Ovary (tissue), 9 donors: ENCODE results near the gene HELB. TPM values are rescaled to one million over a fixed set of nuclear protein-coding genes. Genes with fewer than 3 reads are reported as not detected.
"Not testable (repeated sequence)": the region's sequence is repeated elsewhere in the genome, so short reads cannot be mapped to it uniquely, and the experiment has no call there.

Experiments
- DNase-seq, 5 donors: peaks; one replicate each; pipeline ENCODE4 v3.0.0-alpha.2; 2019 to 2020
- H3K27ac ChIP-seq, 2 donors: fragments of 200-600 bp; one replicate each; pipeline versions ENCODE4 v1.5.1 to v1.8.0; 2019 to 2022
- H3K27me3 ChIP-seq: fragments of 200-600 bp; one replicate; pipeline ENCODE4 v1.8.0; 2022
- H3K36me3 ChIP-seq: fragments of 200-600 bp; sonication (generic); one replicate; pipeline ENCODE4 v1.5.1; 2019
- H3K4me1 ChIP-seq: one replicate; pipeline ENCODE4 v1.8.1; 2013; ENCODE audit warnings: mild to moderate bottlenecking, moderate library complexity; ENCODE audit not compliant: insufficient read depth
- H3K4me3 ChIP-seq: fragments of 200-600 bp; sonication (generic); one replicate; pipeline ENCODE4 v1.5.1; 2017
- H3K9me3 ChIP-seq, 2 donors: fragments of 200-600 bp in 1 of 2; sonication (generic) in 1 of 2; one replicate each; pipeline versions ENCODE4 v1.5.1 to v1.8.1; 2013 to 2019; ENCODE audit warnings: mild to moderate bottlenecking in 1 of 2, moderate library complexity in 1 of 2
- EP300 ChIP-seq: sonication (generic); formaldehyde crosslinking; IDR thresholded peaks from one replicate; pipeline ENCODE4 v1.6.1; 2017; ENCODE audit warnings: antibody characterized with exemption
- POLR2A ChIP-seq: fragments of 450-650 bp; IDR thresholded peaks from one replicate; pipeline ENCODE4 v1.6.1; 2017; ENCODE audit warnings: antibody characterized with exemption, mild to moderate bottlenecking, moderate library complexity
- WGBS, 3 donors: extraction: QIAGEN DNeasy Blood & Tissue Kit in 1 of 3; methylation state at CpG; one replicate each; pipeline versions ENCODE4 v1.1.5 to v1.1.7; 2013 to 2017; 5-methylcytosine and 5-hydroxymethylcytosine counted together
- intact Hi-C, 4 donors: fragments of 100-400 bp; cut with DNase I; formaldehyde crosslinking; loops; one replicate each; pipeline versions ENCODE4 v1.11.0 to v1.15.1; 2022 to 2023
- polyA plus RNA-seq, 2 donors: library from polyadenylated mRNA; stranded (reverse); fragments of 200-250 nt in 1 of 2; fragments of 350-450 nt in 1 of 2; fragmentation: Illumina TruSeq in 1 of 2; extraction: RNeasy Lipid Tissue Mini Kit (QIAGEN cat#74804) in 1 of 2; gene quantifications; one replicate each; pipeline ENCODE4 v1.2.3, GENCODE V29; 2013 to 2014
- total RNA-seq, 7 donors: library from RNA; depleted of rRNA in 2 of 7; stranded (reverse); fragments of >200 nt in 2 of 7; fragmentation: NEBNext Ultra II Directional in 3 of 7; extraction: Animal tissue kit (Norgen Biotek cat#: 25700) in 3 of 7; gene quantifications; one replicate each; pipeline versions ENCODE4 v1.1.0 to v1.2.4, GENCODE V29; 2016 to 2023
- TF ChIP-seq, protein P1 (sequence below), 3 donors: fragments of 450-650 bp in 2 of 3; fragments of 200-600 bp in 1 of 3; IDR thresholded peaks; one replicate each; pipeline versions ENCODE4 v1.5.1 to v1.8.0; 2016 to 2022; ENCODE audit warnings: antibody characterized with exemption in 3 of 3, mild to moderate bottlenecking in 1 of 3
- donor health status: DM: no; HTN: no; CAD: no; lungs with moderate emphysema.
- donor health status: DM: no; HTN: no; CAD: no.
- donor health status: Bipolar disorder and iron deficiency.
- donor health status: DM: yes; HTN: yes; CAD: no.
- donor health status: DM: no; HTN: no; CAD: no.
- donor health status: DM: yes; HTN: yes; CAD: no.

HELB gene
- total and polyA plus RNA-seq, 9 donors: 1.1 to 6.7 (median 3.7) TPM

DNA sequence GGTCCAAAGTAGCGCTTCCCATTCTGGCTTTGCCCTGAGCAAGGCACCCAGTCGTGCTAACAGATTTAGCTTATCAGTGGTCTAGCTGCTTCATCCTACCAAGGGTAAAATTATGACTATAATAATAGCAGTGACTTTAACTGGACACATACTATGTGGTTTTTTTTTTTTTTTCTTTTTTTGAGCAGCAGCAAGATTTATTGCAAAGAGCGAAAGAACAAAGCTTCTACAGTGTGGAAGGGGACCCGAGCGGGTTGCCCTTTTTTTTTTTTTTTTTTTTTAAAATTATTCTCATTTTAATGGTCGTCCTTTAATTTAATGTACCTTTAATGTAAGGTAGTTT, 505 bp downstream of the HELB start:
- peaks cover 5% of the 10 kb centered on the region for H3K4me1 ChIP-seq
- H3K9me3 ChIP-seq: no peaks in the 10 kb centered on the region
- H3K27ac ChIP-seq: peak overlapping the region in 1 of 2 donors; percentile 70
- H3K27me3 ChIP-seq: no peaks in the 10 kb centered on the region
- intact Hi-C loops: no loop called here
- 6 to 13% (median 11%) methylated on average over 6 of the region's 6 CpGs for WGBS, 3 donors
- no peaks in the 10 kb centered on the region for H3K36me3 ChIP-seq
- H3K4me3 ChIP-seq: peak overlapping the region; percentile 73
- TF ChIP-seq POLR2A (no peak), EP300 (no peak)
- TF ChIP-seq, protein P1, sequence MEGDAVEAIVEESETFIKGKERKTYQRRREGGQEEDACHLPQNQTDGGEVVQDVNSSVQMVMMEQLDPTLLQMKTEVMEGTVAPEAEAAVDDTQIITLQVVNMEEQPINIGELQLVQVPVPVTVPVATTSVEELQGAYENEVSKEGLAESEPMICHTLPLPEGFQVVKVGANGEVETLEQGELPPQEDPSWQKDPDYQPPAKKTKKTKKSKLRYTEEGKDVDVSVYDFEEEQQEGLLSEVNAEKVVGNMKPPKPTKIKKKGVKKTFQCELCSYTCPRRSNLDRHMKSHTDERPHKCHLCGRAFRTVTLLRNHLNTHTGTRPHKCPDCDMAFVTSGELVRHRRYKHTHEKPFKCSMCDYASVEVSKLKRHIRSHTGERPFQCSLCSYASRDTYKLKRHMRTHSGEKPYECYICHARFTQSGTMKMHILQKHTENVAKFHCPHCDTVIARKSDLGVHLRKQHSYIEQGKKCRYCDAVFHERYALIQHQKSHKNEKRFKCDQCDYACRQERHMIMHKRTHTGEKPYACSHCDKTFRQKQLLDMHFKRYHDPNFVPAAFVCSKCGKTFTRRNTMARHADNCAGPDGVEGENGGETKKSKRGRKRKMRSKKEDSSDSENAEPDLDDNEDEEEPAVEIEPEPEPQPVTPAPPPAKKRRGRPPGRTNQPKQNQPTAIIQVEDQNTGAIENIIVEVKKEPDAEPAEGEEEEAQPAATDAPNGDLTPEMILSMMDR (IDR thresholded peaks at IDR 0.05): no peak
- no peak for DNase-seq

DNA sequence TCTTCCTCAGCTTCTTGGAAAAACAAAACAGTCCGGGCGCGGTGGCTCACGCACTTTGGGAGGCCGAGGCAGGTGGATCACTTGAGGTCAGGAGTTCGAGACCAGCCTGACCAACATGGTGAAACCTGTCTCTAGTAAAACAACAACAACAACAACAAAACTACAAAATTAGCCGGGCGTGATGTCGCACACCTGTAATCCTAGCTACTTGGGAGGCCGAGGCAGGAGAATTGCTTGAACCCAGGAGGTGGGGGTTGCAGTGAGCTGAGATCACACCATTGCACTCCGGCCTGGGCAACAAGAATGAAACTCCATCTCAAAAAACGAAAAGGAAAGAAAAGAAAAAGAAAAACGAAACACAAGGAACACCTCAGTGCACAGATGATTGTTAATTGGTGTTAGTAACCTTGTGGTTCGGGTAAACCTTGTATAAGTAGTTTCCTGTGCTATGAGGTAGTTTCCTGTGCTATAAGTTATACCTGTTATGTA, 1.1 kb downstream of the HELB start:
- H3K36me3 ChIP-seq, H3K27ac ChIP-seq, H3K27me3 ChIP-seq, H3K9me3 ChIP-seq, intact Hi-C loops, H3K4me1 ChIP-seq: not testable (repeated sequence)
- DNase-seq: peak in 3 of 5 donors; percentile 31 to 35 (median 33)
- peak overlapping the region; percentile 73 for H3K4me3 ChIP-seq
- WGBS, 3 donors: 81 to 88% (median 82%) methylated on average over 14 of the region's 14 CpGs

DNA sequence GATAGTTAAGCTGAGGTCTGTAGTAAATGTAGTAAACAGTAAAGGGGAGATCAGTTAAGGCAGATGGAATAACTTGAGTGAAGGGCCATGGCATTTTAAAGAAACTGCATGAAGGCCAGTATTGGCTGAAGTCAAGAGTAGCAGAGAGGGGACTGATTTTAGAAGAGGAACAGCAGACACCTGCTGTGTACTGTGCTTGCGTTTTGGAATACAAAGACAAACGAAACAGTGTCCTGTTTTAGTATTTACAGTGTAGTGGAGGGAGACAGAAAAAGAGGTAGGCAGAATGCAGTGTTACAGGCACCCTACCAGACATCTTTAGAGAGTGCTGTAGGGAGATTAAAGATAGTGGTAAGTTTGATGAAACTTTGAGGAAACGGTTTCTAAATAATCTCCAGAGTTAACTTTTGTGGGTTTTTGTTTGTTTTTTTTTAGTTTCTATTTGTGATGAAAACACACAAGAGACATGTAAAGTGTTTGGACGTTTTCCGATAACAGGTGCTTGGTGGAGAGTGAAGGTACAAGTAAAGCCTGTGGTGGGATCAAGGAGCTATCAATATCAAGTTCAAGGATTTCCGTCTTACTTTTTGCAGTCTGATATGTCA, 2.1 kb downstream of the HELB start:
- 62 to 71% (median 66%) methylated on average over 6 of the region's 6 CpGs for WGBS, 3 donors
- TF ChIP-seq, protein P1 (IDR thresholded peaks at IDR 0.05): no peak
- TF ChIP-seq POLR2A (no peak), EP300 (no peak)
- intact Hi-C loops: no loop called here
- Histone ChIP-seq H3K9me3 (no peaks in the 10 kb centered on the region), H3K36me3 (no peaks in the 10 kb centered on the region), H3K27me3 (no peaks in the 10 kb centered on the region), H3K27ac (no peak overlapping the region), H3K4me1 (peaks cover 5% of the 10 kb centered on the region), H3K4me3 (no peak overlapping the region)
- DNase-seq: no peak

DNA sequence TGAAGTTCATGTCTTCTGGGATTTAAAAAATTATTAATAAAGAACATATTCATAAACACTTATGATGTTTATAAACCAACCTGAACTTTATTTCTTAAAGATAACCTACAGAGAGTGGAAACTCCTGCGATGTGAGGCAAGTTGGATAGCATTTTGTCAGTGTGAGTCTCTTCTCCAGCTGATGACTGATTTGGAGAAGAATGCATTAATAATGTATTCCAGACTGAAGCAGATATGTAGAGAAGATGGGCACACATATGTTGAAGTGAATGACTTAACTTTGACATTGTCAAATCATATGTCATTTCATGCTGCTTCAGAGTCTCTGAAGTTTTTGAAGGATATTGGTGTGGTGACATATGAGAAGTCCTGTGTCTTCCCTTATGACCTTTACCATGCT, 7.3 kb downstream of the HELB start:
- Histone ChIP-seq H3K27ac (no peak overlapping the region), H3K27me3 (no peaks in the 10 kb centered on the region), H3K4me3 (no peak overlapping the region), H3K4me1 (no peaks in the 10 kb centered on the region), H3K36me3 (no peaks in the 10 kb centered on the region), H3K9me3 (no peaks in the 10 kb centered on the region)
- no peak for DNase-seq
- TF ChIP-seq EP300 (no peak), POLR2A (no peak)
- TF ChIP-seq, protein P1 (IDR thresholded peaks at IDR 0.05): no peak
- WGBS, 3 donors: 92 to 94% (median 94%) methylated on average over 1 of the region's 1 CpG
- intact Hi-C loops: no loop called here

DNA sequence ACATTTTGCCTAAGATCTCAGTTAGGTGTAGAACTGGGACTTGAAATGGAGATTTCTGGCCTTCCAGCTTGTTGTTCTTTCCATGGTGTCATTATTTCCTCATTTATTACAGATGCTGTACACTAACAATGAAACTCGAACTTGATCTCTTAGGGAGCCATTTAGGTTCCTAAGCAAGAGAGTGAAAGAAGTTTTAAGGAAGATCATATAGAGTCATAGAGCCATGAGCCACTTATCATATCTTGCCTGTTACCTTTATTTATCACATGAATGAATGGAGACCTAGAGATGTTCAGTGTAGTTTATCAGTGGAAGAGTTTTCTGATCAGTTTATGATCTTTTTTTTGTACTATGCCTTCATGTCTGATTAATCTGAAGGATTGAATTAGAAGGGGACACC, 9.9 kb downstream of the HELB start:
- H3K27ac ChIP-seq: no peak overlapping the region
- H3K36me3 ChIP-seq: no peaks in the 10 kb centered on the region
- H3K27me3 ChIP-seq: no peaks in the 10 kb centered on the region
- no peaks in the 10 kb centered on the region for H3K9me3 ChIP-seq
- no peak for DNase-seq
- no peaks in the 10 kb centered on the region for H3K4me1 ChIP-seq
- TF ChIP-seq POLR2A: no peak
- TF ChIP-seq EP300: no peak
- TF ChIP-seq, protein P1 (IDR thresholded peaks at IDR 0.05): no peak
- no peak overlapping the region for H3K4me3 ChIP-seq
- 76 to 78% (median 78%) methylated on average over 1 of the region's 1 CpG for WGBS, 3 donors
- intact Hi-C loops: no loop called here
